HepG2 (cell line): ENCODE measurements around the gene C1orf159. TPM values are rescaled to one million over a fixed set of nuclear protein-coding genes. Genes with fewer than 3 reads are reported as not detected.

Source experiments
- ATAC-seq: fragments of 200-7000 bp; cut with Tn5 transposase; 3 replicates; pipeline ENCODE4 v1.9.1; 2020; ENCODE audit warnings: mild to moderate bottlenecking, moderate library complexity
- BruUV-seq: library from RNA; stranded (reverse); fragments of 400-500 nt; replicated peaks from 2 replicates; lab custom pipeline; 2021; lab: Mats Ljungman, UMichigan
- CTCF ChIA-PET: fragments of 300-600 bp; formaldehyde crosslinking; extraction: SDS; loops from one replicate; lab custom pipeline; 2021; ENCODE audit warnings: low total read pairs, inconsistent platforms, low intra/inter-chr PET ratio; lab: Yijun Ruan, JAX
- POLR2A ChIA-PET: fragments of 350-600 bp; sonication (Branson Sonifier 250); formaldehyde crosslinking; loops from one replicate; lab custom pipeline; 2020; ENCODE audit warnings: antibody characterized with exemption, inconsistent platforms; lab: Yijun Ruan, JAX
- DNase-seq: peaks from one replicate; pipeline ENCODE4 v3.0.0-alpha.2; 2015; ENCODE audit warnings: low spot score
- FAIRE-seq: peaks from 3 replicates; lab custom pipeline; 2011; peaks lifted over from hg19 to GRCh38; lab: Jason Lieb, UNC
- H2AFZ ChIP-seq: one replicate; pipeline ENCODE4 v1.6.1; 2011; ENCODE audit warnings: low read length, inconsistent platforms
- H3K27ac ChIP-seq: fragments of 300-600 bp; 3 replicates; pipeline ENCODE4 v1.8.0; 2011; ENCODE audit warnings: mixed run types, mild to moderate bottlenecking, mixed read lengths, low read length, inconsistent platforms; ENCODE audit not compliant: insufficient read depth; ENCODE audit errors: extremely low read length
- H3K27me3 ChIP-seq, 2 experiments: fragments of 200-600 bp in 1 of 2; 2 replicates in 1 of 2; 3 replicates in 1 of 2; pipeline versions ENCODE4 v1.6.0 to v1.8.0; 2011; ENCODE audit warnings: low read length in 2 of 2, mild to moderate bottlenecking in 2 of 2, moderate library complexity in 2 of 2, inconsistent platforms in 1 of 2; ENCODE audit not compliant: insufficient read depth in 2 of 2, control insufficient read depth in 1 of 2
- H3K36me3 ChIP-seq, 2 experiments: fragments of 200-600 bp in 1 of 2; replicated peaks in 1 of 2; 2 replicates in 1 of 2; 3 replicates in 1 of 2; pipeline versions ENCODE4 v1.5.1 to v1.8.0; 2011; ENCODE audit warnings: low read length in 2 of 2, inconsistent platforms in 1 of 2; ENCODE audit not compliant: insufficient read depth in 2 of 2, control insufficient read depth in 1 of 2
- H3K4me1 ChIP-seq: 2 replicates; pipeline ENCODE4 v1.5.1; 2012; ENCODE audit warnings: low read length, inconsistent platforms; ENCODE audit not compliant: insufficient read depth
- H3K4me2 ChIP-seq: 2 replicates; pipeline ENCODE4 v1.6.0; 2011; ENCODE audit warnings: low read depth, low read length, inconsistent platforms
- H3K4me3 ChIP-seq, 3 experiments: fragments of 200-600 bp in 1 of 3; sonication (generic), shearing (Covaris generic) in 1 of 3; replicated peaks in 1 of 3; 2 replicates each; pipeline ENCODE4 v1.5.1; 2011 to 2016; ENCODE audit warnings: low read length in 3 of 3, inconsistent platforms in 2 of 3, low read depth in 2 of 3, mild to moderate bottlenecking in 2 of 3, control low read depth in 1 of 3, mixed read lengths in 1 of 3; ENCODE audit not compliant: insufficient read depth in 1 of 3
- H3K79me2 ChIP-seq: one replicate; pipeline ENCODE4 v1.6.1; 2011; ENCODE audit warnings: low read length, inconsistent platforms; ENCODE audit not compliant: insufficient read depth
- H3K9ac ChIP-seq: 2 replicates; pipeline ENCODE4 v1.6.0; 2011; ENCODE audit warnings: mild to moderate bottlenecking, low read depth, low read length, inconsistent platforms; ENCODE audit not compliant: insufficient read depth
- H3K9me3 ChIP-seq: 2 replicates; pipeline ENCODE4 v1.5.1; 2012; ENCODE audit warnings: mild to moderate bottlenecking, low read length
- H4K20me1 ChIP-seq: 2 replicates; pipeline ENCODE4 v1.6.0; 2011; ENCODE audit warnings: inconsistent platforms, mild to moderate bottlenecking, low read length, moderate library complexity; ENCODE audit not compliant: insufficient read depth
- LCORL ChIP-seq, 2 experiments: fragments of 450-650 bp in 1 of 2; sonication (generic) in 1 of 2; formaldehyde crosslinking in 1 of 2; IDR thresholded peaks; 2 replicates each; pipeline versions ENCODE4 v1.5.0 to v1.6.1; 2017 to 2020; ENCODE audit warnings: antibody characterized with exemption in 1 of 2, missing genetic modification reagents in 1 of 2
- TARDBP ChIP-seq: sonication (generic); formaldehyde crosslinking; IDR thresholded peaks from 2 replicates; pipeline ENCODE4 v1.8.0; 2022; ENCODE audit warnings: mild to moderate bottlenecking, missing genetic modification reagents
- ZKSCAN5 ChIP-seq: sonication (generic); formaldehyde crosslinking; IDR thresholded peaks from 2 replicates; pipeline ENCODE4 v1.5.1; 2020; ENCODE audit warnings: mild to moderate bottlenecking, missing genetic modification reagents
- ZNF629 ChIP-seq: sonication (generic); formaldehyde crosslinking; conservative IDR thresholded peaks from 2 replicates; pipeline ENCODE4 v1.5.0; 2020; ENCODE audit warnings: missing genetic modification reagents
- ZNF878 ChIP-seq: sonication (generic); formaldehyde crosslinking; IDR thresholded peaks from 2 replicates; pipeline ENCODE4 v1.8.1; 2023; ENCODE audit warnings: mild to moderate bottlenecking, missing genetic modification reagents, moderate library complexity
- WGBS: methylation state at CpG from one replicate; pipeline ENCODE4 v1.1.6; 2017; ENCODE audit warnings: low lambda C conversion rate; 5-methylcytosine and 5-hydroxymethylcytosine counted together
- in situ Hi-C: cut with HindIII; loops from 2 replicates; pipeline ENCODE4 v1.10.0; 2017; ENCODE audit warnings: low pct_unique_long_range_greater_than_20kb; ENCODE audit not compliant: extremely low pct_ligation_motif_present
- intact Hi-C: fragments of 100-400 bp; cut with micrococcal nuclease; formaldehyde crosslinking; loops from one replicate; pipeline ENCODE4 v1.10.0; 2022; ENCODE audit not compliant: unreplicated experiment
- polyA plus RNA-seq, 8 experiments: library from polyadenylated mRNA; depleted of rRNA in 3 of 8; stranded (reverse) in 7 of 8; unstranded in 1 of 8; fragments of >200 nt; fragmentation: Illumina TruSeq in 4 of 8; extraction: Trizol in 4 of 8; gene quantifications; 2 replicates each; pipeline versions ENCODE4 v1.2.1 to v1.2.3, GENCODE V29; 2011 to 2016; ENCODE audit warnings: low read depth in 4 of 8, missing spikeins in 1 of 8, mixed read lengths in 1 of 8; ENCODE audit not compliant: insufficient read depth in 1 of 8
- total RNA-seq, 5 experiments: library from RNA; depleted of rRNA; stranded (reverse); fragments of >200 nt; fragmentation: Illumina TruSeq; extraction: Trizol; gene quantifications; 2 replicates each; pipeline ENCODE4 v1.2.3, GENCODE V29; 2016; ENCODE audit warnings: low read depth in 1 of 5
- TF ChIP-seq, protein P1 (sequence below): fragments of 450-650 bp; IDR thresholded peaks from 2 replicates; pipeline ENCODE4 v1.6.1; 2016
- TF ChIP-seq, protein P2 (sequence below): sonication (generic); formaldehyde crosslinking; IDR thresholded peaks from 2 replicates; pipeline ENCODE4 v1.4.0; 2020; ENCODE audit warnings: missing genetic modification reagents
- TF ChIP-seq, protein P3 (sequence below): sonication (generic); formaldehyde crosslinking; IDR thresholded peaks from 2 replicates; pipeline ENCODE4 v1.4.0; 2020; ENCODE audit warnings: mild to moderate bottlenecking, missing genetic modification reagents

Gene C1orf159
- total and polyA plus RNA-seq, 2 of the 13 experiments (the other 11 are each of a cell fraction or from before 2014, with no cell fraction given): 3.8 to 6.7 TPM

DNA sequence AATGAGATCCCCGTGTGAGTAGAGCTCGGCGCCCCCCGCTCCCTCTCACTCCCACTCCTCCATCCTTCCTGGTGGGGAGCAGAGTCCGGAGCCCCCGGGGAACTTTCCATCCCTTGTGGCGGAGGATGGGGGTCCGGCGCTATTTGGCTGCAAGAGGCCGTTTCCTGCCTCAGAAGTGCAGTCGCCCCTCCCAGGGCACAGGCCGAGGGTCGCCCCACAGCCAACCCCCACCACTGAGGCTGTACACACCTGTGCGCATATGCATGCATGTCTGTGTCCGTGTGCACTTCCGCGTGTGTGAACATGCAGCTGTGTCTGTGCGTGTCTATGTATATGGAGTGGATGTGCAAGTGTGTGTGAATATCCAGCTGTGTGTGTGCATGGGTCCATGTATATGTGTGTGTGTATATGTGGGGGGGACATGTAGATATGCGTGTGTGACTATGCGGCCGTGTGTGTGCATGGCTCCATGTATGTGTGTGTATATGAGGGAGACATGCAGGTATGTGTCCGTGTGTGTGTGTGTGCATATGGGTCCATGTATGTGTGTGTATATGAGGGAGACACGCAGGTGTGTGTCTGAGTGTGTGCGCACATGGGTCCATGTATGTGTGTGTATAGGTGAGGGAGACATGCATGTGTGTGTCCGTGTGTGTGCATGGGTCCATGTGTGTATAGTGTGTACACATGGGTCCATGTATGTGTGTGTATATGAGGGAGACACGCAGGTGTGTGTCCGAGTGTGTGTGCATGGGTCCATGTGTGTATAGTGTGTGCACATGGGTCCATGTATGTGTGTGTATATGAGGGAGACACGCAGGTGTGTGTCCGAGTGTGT lies 63.7 kb downstream of the C1orf159 start:
- intact Hi-C loops (no loop called here), in situ Hi-C loops (no loop called here)
- no peak overlapping the region for H3K27ac ChIP-seq
- POLR2A ChIA-PET: no interaction called here
- no peak overlapping the region for H3K4me2 ChIP-seq
- H3K4me1 ChIP-seq: 0 out of 2 replicates have a peak, but pooled peaks cover under 1% of the 10 kb centered on the region
- no peaks in the 10 kb centered on the region for H3K27me3 ChIP-seq
- CTCF ChIA-PET: no interaction called here
- no TSS peak for BruUV-seq
- peaks cover 41 to 42% of the 10 kb centered on the region in 2 experiments; a peak in 4 of 5 replicates for H3K36me3 ChIP-seq
- no peak overlapping the region for H3K4me3 ChIP-seq
- ATAC-seq (no peak), FAIRE-seq (no peak), DNase-seq (no peak)
- no peaks in the 10 kb centered on the region for H3K9me3 ChIP-seq
- H2AFZ ChIP-seq: no peak overlapping the region
- no peaks in the 10 kb centered on the region for H3K79me2 ChIP-seq
- TF ChIP-seq LCORL (IDR thresholded peaks at IDR 0.05) (no peak), LCORL (CRISPR knock-in tag; IDR thresholded peaks at IDR 0.05) (no peak), TARDBP (CRISPR knock-in tag) (peak; percentile 39)
- TF ChIP-seq, protein P1, sequence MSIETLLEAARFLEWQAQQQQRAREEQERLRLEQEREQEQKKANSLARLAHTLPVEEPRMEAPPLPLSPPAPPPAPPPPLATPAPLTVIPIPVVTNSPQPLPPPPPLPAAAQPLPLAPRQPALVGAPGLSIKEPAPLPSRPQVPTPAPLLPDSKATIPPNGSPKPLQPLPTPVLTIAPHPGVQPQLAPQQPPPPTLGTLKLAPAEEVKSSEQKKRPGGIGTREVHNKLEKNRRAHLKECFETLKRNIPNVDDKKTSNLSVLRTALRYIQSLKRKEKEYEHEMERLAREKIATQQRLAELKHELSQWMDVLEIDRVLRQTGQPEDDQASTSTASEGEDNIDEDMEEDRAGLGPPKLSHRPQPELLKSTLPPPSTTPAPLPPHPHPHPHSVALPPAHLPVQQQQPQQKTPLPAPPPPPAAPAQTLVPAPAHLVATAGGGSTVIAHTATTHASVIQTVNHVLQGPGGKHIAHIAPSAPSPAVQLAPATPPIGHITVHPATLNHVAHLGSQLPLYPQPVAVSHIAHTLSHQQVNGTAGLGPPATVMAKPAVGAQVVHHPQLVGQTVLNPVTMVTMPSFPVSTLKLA: peak; percentile 65
- WGBS: 93% methylated on average over 29 of the region's 29 CpGs
- no peak overlapping the region for H3K9ac ChIP-seq
- H4K20me1 ChIP-seq: no peaks in the 10 kb centered on the region

DNA sequence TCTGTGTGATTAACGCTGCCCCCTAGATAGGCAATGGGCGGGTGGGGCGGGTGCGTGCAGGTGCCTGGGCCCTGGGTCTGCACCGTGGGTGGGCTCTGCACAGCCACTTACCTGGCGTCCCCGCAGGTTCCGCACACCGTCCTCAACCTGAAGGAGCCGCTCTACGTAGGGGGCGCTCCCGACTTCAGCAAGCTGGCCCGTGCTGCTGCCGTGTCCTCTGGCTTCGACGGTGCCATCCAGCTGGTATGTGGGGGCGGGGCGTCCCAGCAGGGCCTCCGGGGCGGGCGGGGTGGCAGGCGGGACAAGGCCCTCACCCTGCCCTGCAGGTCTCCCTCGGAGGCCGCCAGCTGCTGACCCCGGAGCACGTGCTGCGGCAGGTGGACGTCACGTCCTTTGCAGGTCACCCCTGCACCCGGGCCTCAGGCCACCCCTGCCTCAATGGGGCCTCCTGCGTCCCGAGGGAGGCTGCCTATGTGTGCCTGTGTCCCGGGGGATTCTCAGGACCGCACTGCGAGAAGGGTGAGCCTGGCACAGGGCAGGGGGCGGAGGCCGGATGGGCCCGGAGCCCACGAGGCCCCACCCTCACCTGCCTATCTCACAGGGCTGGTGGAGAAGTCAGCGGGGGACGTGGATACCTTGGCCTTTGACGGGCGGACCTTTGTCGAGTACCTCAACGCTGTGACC lies 64.6 kb downstream of the C1orf159 start:
- ChIA-PET POLR2A (no interaction called here), CTCF (no interaction called here)
- no peak for ATAC-seq
- Histone ChIP-seq H3K27ac (no peak overlapping the region), H3K79me2 (no peaks in the 10 kb centered on the region), H3K4me1 (no peaks in the 10 kb centered on the region), H2AFZ (no peak overlapping the region), H3K9ac (no peak overlapping the region), H3K4me3 (no peak overlapping the region), H3K4me2 (no peak overlapping the region), H3K36me3 (peaks cover 48 to 52% of the 10 kb centered on the region in 2 experiments; a peak in 4 of 5 replicates), H3K27me3 (no peaks in the 10 kb centered on the region), H3K9me3 (no peaks in the 10 kb centered on the region), H4K20me1 (no peaks in the 10 kb centered on the region)
- in situ Hi-C loops (no loop called here), intact Hi-C loops (no loop called here)
- FAIRE-seq: no peak
- TF ChIP-seq ZKSCAN5 (CRISPR knock-in tag): no peak
- TF ChIP-seq, protein P2, sequence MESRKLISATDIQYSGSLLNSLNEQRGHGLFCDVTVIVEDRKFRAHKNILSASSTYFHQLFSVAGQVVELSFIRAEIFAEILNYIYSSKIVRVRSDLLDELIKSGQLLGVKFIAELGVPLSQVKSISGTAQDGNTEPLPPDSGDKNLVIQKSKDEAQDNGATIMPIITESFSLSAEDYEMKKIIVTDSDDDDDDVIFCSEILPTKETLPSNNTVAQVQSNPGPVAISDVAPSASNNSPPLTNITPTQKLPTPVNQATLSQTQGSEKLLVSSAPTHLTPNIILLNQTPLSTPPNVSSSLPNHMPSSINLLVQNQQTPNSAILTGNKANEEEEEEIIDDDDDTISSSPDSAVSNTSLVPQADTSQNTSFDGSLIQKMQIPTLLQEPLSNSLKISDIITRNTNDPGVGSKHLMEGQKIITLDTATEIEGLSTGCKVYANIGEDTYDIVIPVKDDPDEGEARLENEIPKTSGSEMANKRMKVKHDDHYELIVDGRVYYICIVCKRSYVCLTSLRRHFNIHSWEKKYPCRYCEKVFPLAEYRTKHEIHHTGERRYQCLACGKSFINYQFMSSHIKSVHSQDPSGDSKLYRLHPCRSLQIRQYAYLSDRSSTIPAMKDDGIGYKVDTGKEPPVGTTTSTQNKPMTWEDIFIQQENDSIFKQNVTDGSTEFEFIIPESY (CRISPR knock-in tag): peak; percentile 69
- TF ChIP-seq, protein P3, sequence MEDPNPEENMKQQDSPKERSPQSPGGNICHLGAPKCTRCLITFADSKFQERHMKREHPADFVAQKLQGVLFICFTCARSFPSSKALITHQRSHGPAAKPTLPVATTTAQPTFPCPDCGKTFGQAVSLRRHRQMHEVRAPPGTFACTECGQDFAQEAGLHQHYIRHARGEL (CRISPR knock-in tag): no peak
- no peak for TF ChIP-seq ZNF878 (CRISPR knock-in tag)
- TF ChIP-seq ZNF629 (CRISPR knock-in tag): no peak
- BruUV-seq: no TSS peak
- 91% methylated on average over 7 of the region's 46 CpGs for WGBS
- DNase-seq: no peak
